GM12801 (cell line): Measurements from ENCODE around the gene PAQR8.

ENCODE experiments used
- TF ChIP-seq, protein P1 (sequence below): IDR thresholded peaks from one replicate; pipeline ENCODE4 v1.5.1; 2011; ENCODE audit warnings: control low read depth; ENCODE audit not compliant: insufficient read length; ENCODE audit errors: extremely low read depth

Gene PAQR8

DNA sequence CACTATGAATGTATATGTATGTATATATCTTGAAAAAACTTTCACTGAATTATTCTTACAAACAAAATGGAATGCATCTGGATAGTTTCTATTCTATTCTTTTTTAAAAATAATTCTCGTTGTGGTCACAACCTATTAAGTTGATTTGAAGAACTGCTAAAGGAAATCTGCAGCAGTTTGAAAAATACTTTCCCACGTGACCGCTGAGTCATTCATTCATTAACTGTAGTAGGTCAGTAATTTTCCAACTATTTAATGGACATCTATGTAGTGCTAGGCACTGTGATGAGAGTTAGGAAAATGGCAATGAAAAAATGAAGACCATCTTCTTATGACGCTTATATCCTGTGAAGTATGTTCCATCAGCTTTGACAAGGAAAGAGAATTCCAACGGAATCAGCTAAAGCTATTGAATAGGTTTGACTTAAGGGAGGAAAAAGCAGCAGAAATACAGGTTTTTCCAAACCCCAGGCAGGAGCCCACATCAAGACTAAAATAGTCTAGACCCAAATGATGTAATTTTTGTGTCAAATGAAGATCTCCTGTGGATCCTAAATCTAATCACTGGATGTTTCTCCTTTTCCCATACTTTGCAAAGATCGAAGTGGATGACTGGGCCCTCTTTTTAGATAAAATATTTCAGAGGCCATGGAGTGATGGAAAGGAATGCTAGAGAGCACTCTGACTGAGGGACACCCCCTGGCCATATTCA lies 54.1 kb downstream of the PAQR8 start:
- TF ChIP-seq, protein P1, sequence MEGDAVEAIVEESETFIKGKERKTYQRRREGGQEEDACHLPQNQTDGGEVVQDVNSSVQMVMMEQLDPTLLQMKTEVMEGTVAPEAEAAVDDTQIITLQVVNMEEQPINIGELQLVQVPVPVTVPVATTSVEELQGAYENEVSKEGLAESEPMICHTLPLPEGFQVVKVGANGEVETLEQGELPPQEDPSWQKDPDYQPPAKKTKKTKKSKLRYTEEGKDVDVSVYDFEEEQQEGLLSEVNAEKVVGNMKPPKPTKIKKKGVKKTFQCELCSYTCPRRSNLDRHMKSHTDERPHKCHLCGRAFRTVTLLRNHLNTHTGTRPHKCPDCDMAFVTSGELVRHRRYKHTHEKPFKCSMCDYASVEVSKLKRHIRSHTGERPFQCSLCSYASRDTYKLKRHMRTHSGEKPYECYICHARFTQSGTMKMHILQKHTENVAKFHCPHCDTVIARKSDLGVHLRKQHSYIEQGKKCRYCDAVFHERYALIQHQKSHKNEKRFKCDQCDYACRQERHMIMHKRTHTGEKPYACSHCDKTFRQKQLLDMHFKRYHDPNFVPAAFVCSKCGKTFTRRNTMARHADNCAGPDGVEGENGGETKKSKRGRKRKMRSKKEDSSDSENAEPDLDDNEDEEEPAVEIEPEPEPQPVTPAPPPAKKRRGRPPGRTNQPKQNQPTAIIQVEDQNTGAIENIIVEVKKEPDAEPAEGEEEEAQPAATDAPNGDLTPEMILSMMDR: no peak

GRCh38 chr6:52416629-52417151 lies 54.7 kb downstream of the PAQR8 start:
- TF ChIP-seq, protein P1: peak; percentile 26

DNA sequence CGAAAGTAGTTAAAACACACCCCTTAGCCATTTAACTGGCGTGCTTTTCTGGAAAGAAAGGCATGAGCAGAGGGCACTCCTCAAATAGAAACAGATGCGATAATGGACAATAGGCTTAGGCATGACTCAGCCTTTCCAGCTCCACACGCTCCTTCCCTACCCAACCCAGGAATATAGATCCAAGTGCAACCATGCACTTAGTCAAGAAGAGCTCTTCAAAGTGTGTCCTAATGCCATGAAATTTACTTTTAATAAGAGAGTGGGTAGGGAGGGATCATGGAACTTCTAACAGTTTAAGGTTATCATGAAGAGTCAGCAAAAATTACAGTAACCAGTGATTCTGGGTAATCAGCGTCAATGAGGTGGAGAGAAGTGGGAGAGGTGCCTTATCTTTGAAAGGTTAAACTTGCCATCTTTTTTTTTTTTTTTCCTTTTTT lies 55.7 kb downstream of the PAQR8 start:
- TF ChIP-seq, protein P1: no peak

DNA sequence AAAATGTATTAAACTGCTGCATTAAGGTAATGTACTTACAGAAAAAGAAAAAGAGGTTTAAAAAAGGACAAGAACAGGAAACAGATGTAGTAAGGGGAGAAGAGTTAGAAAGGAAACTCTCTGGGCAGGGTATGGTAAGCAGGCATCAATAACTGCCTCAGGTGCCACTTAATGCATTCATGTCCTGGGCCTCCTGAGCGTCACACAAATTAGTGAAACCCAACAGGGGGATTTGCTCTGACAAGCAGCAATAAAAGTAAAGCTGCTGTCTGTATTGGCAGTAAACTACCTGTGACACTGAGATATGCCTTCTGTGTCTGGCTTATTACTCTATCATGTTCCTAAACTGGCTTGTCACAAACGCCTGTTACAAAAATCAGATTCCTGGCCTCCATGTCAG lies 56.7 kb downstream of the PAQR8 start:
- TF ChIP-seq, protein P1: no peak

DNA sequence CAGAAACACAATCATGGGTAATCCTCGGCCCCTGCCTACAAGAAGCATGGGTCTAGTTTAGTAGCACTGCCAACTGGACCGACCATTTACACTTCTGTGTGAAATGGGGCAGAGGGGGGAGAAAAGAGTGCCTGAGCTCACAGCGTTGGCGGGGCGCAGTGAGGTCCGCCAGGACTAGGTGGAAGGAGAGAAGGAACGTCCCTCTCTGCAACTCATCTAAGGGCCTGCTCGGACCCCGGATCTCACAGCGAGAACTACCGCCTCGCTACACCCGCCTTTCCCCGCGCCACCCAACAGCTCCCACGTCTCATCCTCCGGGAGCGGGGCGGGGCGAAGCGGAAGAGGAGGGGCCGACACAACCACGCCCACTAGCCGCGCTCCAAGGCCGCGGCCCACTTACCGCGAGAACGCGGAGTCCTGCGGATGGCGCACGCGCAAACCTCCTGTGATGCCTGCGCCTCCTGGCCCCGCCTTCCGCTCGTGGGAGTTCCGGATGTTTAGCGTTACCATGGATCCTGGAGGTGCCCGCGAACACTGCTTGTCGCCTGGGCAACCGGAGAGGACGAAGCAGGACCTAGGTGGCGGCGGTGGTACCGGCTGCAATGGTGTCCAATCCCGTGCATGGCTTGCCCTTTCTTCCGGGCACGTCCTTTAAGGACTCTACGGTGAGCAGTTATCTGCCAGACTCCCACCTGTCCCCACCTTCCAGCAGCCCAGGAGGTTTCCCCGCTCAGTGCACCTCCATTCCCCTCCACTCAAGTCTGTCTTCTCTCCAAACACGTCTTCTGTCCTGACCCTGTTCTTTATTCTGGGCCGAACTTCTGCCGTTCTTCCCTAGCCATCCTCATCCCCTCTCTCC lies 58.1 kb downstream of the PAQR8 start, which contains the start of gene EFHC1:
EFHC1 (plus strand) TSS at position 534 of the 859 bp plus-strand sequence; CDS start at position 603, 69 bp downstream.
- TF ChIP-seq, protein P1: no peak

- TF ChIP-seq, protein P1: no peak
Measured at GRCh38 chr6:52420668-52421358, 58.9 kb downstream of the PAQR8 start.

DNA sequence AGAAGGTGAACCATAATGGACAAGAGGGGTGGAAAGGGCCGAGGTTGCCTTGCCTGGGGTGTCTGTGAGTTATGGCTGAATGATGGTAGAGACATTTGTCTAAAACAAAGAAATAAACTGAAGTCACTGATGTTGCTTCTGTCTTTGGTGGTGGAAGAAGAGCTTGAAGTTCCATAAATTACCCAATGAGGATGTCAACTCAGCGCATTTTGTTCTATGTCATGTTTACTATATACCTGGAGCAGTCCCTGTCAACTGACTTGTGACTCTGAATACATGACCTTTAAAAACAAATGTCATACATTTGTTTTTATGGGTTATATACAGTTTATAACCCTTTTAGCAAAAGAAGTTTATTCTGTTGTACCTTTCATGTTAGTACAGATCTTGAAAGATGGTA lies 60.2 kb downstream of the PAQR8 start:
- TF ChIP-seq, protein P1: no peak
